HG03460 (cell line): ENCODE measurements around the gene RNGTT.

Experiments used
- ATAC-seq: cut with Tn5 transposase; IDR thresholded peaks from one replicate; pipeline ENCODE4 v1.9.1; 2021; ENCODE audit not compliant: unreplicated experiment

RNGTT gene

DNA sequence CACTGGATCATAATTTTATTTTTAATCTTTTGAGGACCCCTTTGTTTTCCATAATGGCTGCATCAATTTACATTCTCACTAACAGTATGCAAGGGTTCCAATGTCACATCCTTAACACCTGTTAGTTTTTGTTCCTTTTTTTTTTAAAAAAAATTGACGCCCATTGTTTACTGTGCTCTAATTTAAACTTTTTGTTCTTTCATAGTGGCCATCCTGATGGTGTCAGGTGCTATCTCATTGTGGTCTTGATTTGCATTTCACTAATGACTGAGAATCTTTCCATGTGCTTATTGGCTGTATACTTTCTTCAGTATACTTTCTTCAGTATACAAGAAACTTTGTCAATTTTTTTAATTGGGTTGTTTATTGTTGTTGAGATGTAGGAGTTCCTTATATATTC is 347.0 kb downstream of the RNGTT start:
- no peak for ATAC-seq

DNA sequence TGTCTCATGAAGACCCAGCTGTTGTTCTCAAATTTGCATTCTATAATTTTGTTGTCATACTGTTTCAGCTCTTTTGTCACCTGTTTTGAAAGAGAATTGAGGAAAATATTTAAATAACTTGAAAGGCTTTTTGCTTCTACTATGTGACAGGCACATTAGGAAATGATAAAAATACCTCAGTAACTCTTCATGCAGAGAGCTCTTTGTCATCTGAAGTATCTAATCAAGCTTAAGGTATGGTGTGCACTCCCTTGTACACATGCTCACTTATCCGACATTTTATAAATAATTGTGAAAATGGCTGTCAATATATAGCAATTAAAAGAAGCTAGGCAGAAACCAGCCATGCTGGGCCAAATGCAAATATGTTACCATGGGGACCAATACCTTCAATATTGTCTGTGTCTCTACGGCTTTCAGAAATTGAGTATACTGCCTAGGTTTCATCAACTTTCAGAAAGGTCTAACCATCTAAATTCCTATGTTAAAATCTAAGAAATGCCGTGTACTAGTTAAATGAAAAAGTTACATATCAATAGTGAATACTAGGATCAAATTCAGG is 349.0 kb downstream of the RNGTT start:
- ATAC-seq: no peak

DNA sequence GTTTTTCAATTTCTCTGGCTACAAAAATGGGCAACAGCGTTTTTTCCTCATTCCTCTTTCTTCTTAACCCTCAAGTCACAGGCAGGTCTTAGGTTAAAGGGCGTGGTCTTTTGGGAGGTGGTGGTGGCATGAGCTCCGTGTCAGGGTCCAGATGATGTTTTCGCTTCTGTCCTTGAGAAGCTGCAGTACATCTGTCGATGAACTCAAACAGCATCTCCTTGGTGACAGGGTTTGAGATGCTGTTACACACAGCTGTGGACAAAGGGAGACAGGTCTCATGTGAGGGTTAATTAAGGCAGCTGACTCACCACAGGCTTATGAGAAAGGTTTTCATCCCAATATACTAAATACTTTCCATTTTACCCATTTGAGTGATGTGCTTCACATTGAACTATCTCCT is 350.8 kb downstream of the RNGTT start:
- no peak for ATAC-seq

DNA sequence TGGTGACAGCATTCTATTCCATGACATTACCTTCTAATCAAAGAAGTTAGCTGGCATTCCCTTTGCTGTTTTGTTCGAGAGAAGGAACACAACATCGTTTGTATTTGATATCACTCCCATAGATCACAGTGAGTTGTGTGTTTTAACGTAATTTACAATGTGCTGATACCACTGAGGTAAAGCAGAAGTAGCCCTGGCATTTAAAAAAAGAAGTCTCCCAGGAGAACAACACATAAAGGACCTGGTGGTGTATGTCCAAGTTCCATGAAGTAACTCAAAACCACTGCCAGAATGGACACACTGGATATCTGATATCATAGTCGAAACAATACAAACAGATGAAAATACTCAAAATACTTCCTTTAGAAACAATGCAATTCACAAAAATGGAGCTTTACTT is 351.7 kb downstream of the RNGTT start:
- ATAC-seq: no peak

DNA sequence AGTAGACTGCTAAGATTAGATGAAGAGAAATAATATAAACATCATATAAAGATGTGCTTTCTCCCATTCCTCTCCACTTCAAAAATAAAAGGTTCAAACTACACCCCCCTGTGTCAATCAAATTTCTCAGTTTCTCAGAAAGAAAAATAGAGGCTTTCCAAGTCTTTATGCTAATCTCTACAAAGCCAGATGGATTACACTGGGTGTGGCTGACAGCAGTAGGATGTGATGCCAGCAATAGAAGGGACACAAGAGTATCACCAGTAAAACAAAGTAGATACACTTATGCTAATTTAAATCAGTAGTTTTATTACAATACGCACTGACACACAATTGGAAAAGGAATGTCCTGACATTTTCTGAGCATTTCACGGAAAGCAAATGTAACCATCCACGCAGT is 353.4 kb downstream of the RNGTT start:
- no peak for ATAC-seq

DNA sequence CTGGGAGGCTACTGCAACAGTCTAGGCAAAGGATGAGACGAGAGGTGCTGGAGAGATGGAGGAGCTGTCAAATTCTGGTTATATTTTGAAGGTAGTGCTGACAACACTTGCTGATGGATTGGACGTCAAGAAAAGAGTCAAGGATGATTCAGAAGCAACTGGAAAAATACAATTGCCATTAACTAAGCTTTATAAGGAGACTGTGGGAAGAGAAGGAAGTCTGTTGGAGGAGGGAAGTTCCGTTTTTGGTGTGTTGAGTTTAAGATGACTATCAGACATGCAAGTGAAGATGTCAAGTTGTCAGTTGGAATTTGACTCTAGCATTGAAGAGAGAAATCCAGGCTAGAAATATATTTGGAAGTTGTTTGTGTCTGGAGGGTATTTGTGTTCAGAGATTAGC is 358.1 kb downstream of the RNGTT start:
- no peak for ATAC-seq

DNA sequence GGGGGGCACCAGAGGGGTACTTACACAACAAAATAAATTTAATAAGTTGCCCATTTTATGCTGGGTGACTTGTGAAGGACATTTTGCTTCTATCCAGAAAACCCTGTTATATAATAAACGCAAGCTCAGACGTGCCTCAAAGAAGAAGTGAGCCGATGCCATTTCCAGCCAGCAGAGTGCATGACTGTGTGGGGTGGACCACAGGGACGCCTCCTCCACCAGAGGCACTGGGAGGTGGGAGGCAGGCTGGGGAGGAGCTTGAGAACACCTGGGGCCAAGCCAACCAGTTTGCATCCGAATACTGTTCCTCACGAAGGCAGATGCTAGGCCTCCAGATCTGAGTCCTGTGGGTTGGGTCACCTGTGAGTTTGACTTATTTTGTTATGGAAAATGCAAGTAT is 363.8 kb downstream of the RNGTT start:
- ATAC-seq: no peak

DNA sequence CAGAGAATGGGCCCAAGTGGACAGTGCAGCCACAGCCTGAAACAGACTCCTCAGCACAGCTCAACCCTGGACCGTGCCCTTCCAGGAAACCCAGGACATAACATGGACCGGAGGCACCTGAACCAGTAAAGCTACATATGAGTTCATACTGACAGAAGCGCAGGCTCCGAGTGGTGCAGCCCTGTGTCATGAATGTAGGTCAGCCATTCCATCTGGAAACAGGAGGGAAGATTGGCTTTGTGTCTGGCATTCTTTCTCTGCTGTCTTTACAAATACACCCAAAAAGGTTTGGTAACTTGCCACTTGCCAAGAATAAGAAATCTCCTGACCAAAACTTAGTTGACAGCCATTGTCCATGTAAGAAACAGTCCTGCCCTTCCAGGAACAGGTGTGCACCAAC is 366.6 kb downstream of the RNGTT start:
- ATAC-seq: no peak

DNA sequence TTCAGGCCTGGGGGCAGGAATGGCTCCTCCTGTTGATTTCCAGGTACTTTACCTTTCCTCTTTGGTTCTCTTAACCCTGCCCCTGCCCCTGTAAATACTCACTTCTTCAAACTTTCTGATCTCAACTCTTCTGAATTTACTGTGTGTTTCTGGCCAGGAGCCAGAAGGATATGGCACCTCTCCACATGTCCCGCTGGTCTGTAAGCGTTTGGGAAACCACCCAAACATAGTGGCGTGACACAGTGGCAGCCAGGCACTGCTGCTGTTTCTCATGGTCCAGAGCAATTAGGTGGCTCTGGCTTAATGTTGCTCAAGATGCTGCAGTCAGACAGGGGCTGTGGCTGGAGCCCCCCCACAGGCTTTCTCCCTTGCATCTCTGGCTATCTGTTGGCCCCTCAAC is 374.5 kb downstream of the RNGTT start:
- no peak for ATAC-seq

DNA sequence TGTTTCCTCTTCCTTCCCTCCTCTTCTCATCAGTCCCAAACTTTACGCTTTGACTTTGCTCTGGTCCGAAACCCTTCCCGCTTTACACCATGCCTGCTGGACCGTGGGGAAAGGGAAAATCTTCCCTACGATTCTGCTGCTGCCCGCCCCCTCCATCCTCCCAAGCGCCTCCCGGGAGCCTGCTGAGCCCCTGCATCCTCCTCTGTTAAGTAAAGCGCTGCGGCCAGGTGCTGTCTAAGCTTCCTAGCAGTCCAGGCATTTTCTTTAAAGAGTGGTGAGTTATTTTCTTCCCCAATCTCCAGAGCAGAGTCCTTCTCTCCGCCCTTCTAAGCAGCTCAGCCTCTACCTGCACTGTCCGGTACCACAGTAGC is 376.3 kb downstream of the RNGTT start:
- ATAC-seq: no peak

DNA sequence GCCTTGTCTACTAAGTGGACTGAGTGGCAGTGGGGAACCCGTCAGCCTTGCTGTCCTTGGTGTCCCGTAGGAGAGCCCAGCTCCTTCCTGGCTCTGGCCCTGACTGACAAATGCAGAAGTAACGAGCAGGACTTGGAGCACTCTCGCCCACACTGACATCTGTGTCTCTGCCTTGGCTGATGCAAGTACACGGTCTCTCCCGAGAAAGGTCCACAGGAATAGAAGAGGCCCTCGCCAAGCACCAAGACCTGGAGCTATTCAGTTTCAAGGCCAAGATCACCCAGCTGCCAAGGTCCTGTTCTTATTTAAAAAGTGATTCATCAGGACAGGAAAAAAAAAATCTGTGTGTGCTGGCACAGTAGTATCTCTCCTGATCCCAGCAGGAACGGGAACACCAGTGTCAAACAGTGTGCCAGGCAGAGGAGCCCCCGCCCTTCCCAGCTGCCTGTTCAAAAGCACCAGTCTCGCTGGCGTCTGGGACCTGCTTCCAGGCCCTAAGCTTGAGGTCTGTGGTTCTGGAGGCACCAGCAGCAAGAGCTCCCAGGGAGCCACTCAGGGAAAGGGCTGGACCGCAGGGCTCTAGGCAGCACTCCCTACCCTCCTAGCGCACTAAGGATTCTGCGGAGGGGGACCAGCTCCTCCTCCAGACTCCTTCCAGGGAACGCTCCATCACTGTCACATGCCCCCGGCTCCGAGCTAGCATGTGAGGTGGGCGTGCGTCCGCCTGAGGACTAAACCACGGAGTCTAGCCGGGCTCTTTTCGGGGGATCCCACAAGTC is 376.9 kb downstream of the RNGTT start:
- no peak for ATAC-seq

DNA sequence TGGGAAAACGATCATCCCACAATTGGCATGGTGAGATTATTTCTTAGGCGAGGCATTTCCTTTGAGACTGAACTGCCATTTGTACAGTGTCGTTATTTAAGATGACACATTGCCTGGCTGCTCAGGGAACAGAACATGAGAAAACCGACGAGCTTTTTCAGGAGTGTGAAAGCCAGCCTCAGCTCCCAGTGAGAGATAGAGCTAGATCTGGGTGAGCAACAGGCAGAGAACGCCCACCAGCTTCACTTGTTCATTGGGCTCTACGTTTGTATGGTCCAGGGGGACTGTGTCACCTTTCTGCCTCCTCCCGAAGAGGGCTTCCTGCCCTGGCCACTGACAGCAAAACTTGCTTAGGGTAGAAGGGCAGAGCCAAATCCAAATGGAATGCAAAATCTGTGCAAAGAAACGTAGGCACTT is 378.1 kb downstream of the RNGTT start:
- no peak for ATAC-seq

DNA sequence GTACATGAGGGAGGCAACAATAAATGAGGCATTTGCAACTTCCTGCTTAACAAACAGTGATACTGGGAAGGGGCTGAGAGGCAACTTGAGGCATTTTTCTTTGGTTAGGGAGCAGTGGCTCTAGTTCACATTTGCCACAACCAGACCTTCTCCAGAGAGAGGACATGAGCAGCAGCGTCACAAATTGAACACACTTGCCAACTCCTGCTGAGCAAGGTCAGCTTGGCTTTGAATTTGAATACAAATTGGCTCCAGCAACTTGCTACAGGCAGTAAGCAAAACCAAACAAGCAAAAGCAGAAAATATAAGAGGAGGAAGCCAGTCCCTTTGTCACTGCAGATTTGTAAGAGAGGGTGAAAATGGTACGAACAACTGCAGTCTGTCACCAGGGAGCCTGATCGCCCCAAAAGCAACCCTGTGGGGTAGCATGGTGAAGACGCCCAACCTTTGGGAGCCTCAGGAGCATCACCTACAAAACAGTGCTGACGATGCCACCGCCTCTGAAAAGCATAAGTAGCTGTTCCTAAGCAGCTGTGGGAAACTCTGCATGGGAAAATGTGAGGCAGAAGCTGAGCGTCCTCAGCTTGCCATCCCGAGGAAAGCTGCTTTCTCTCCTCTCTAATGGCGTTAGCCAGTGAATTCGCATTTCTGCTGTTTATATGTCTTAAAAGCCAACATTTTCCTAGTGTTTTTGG is 378.7 kb downstream of the RNGTT start:
- no peak for ATAC-seq

DNA sequence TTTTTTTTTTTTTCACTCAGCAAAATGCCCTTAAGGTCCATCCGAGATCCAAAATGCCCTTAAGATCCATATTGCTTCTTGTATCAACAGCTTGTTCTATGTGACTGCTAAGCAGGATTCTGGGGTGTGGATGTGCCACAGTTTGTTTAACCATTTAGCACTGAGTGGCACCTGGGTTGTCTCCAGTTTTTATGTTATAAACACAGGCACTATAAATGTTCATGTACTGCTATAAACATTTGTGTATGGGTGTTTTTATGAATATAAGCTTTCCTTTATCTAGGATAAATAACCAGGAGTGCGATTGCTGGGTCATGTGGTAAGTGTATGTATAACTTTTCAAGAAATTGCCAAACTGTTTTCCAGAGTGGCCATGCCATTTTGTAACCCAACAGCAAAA is 386.0 kb downstream of the RNGTT start:
- ATAC-seq: no peak

DNA sequence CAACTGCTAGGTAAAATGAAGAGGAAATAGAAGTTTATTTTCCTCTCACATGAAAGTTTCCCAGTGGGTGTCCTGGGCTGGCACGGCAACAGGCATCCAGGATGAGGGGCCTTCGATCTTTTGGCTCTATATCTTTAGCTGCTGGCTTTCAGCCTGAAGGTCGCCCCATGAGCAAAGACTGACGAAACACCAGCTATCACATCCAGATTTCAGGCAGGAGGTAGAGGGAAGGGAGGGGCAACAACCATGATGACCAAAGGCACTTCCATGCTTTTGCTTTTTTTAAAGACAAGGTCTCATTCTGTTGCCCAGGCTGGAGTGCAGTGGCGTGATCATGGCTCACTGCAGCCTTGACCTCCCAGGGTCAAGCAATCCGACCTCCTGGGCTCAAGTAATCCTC is 387.9 kb downstream of the RNGTT start:
- no peak for ATAC-seq

DNA sequence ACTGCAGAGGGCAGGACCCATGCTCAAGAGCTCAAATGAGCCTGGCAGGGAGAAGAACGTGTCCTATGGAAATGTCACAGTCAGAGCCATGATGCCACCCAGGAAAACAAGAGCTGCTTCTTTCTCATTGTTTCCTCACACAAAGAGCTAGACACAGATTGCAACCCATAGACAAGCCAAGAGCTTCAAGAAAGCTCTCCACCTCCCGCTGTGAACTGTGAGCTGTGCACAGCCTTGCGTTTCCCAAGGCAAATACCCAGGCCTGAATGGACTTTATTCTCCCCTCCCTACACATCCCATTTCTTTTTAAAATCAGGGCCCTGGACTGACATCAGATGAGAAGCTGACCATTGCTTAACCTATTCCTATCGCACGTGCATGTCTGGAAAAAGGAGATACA is 388.8 kb downstream of the RNGTT start:
- no peak for ATAC-seq

DNA sequence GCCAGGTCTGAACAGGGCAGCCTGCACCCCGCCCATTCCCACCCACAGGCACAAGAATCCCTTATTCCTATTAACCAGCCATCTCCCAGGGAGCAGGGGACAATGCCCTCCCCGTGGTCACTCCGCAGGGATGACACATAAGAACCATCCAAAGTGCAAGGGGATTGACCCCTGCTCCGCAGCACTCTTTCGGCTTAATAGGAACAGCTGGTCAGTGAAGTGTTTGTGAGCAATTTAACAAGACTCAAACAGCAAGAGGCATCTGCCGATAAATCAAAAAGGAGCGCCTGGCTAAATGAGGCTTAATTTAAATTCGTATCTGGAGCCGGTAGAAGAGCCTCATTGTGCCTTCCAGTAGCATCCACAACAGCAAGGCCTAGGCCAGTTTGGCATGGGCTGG is 389.4 kb downstream of the RNGTT start:
- no peak for ATAC-seq

DNA sequence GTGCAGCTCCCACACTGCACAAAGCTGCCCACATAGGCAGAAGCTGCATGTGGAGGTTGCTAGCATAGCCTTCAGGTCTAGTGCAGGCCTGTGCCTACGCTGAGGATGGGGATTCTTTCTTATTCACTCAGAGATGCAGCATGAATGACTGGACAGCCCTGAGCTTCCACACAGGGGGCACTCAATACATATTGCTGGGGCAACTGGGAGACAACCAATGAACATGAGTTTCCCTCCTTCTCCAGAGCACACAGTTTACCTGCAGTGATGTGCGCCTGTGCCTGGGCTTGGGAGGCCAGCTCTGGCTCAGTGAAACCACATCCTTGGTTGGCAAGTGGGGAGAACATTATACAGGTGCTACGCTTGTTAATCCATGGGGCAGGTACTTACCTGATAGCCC is 389.9 kb downstream of the RNGTT start:
- ATAC-seq: no peak

DNA sequence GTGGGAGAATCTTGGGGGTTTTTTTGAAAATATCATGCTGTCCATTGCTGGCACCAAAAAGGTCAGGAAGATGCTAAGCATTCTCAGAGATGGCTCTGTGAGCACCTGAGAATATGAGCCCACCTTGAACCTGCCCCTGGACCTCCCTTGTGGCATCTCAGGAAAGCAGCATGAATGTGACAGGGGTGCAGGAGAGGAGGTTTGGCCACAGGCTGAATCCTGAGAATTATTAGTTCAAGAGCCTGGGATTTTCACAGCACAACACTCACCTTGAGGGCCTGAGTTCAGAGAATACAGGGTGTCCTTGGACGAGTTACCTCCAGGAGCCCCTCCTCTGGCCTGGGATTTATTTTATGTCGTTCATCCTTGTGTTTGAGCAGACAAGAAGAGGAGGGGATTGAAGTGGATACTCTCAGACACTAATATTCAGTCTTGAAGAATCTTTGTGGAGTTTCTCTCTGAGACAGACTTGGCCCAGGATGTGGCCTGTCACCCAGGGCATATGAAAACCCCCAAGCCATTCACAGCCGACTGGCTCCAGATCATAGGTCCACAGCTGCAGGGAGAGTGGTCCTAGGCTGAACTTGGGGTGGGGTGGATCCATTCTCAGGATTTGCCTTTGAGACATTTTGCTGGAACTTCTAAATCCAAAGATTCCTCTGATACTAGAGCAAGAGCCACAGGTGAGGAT is 390.8 kb downstream of the RNGTT start:
- no peak for ATAC-seq

DNA sequence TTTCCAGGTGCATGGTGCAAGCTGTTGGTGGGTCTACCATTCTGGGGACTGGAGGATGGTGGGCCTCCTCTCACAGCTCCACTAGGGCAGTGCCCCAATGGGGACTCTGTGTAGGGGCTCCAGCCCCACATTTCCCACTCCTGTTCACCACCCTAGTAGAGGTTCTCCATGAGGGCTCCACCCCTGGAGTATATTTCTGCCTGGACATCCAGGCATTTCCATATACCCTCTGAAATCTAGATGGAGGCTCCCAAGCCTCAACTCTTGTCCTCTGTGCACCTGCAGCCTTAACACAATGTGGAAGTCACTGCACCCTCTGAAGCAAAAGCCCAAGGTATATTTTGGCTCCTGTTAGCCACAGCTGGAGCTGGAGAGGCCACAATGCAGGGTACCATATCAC is 393.5 kb downstream of the RNGTT start:
- no peak for ATAC-seq

DNA sequence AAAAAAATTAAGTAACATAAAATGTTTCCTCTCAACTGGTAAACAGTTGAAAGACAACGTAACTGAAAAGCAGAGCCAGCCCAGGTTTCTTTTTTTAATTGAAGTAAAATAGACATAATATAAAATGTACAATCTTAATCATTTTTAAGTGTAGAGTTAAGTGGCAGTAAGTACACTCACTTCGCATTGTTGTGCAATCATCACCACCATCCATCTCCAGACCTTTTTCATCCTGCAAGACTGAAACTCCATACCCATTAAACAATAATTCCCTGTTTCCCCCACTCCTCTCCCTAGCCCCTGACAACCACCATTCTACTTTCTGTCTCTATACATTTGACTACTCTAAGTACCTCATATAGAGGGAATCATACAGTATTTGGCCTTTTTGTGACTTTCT is 395.7 kb downstream of the RNGTT start:
- no peak for ATAC-seq
